GM21825 (cell line): ENCODE measurements around the gene PACSIN3.
"Not testable (repeated sequence)": the region's sequence is repeated elsewhere in the genome, so short reads cannot be mapped to it uniquely, and the experiment has no call there.

ENCODE experiments used
- ATAC-seq: cut with Tn5 transposase; IDR thresholded peaks from one replicate; pipeline ENCODE4 v1.9.1; 2021; ENCODE audit warnings: mild to moderate bottlenecking, moderate library complexity; ENCODE audit not compliant: unreplicated experiment

The PACSIN3 gene

GRCh38 chr11:47186076-47186699 is at the start of gene PACSIN3:
Gene PACSIN3, minus strand, starts transcription at chr11:47186434. Its CDS starts 3,707 bp downstream, at chr11:47182727.
- ATAC-seq: no peak

- ATAC-seq: no peak
Measured at GRCh38 chr11:47235163-47235562, 48.9 kb upstream of the PACSIN3 start.

- ATAC-seq: no peak
Measured at GRCh38 chr11:47234669-47235100, 48.5 kb upstream of the PACSIN3 start.

- ATAC-seq: no peak
Measured at GRCh38 chr11:47233989-47234668, 47.9 kb upstream of the PACSIN3 start.

GRCh38 chr11:47233051-47233450 is 46.8 kb upstream of the PACSIN3 start:
- no peak for ATAC-seq

- ATAC-seq: no peak
Measured at GRCh38 chr11:47229161-47229560, 42.9 kb upstream of the PACSIN3 start.

GRCh38 chr11:47225552-47226400 is 39.5 kb upstream of the PACSIN3 start:
- ATAC-seq: peak; percentile 92

GRCh38 chr11:47222696-47223095 is 36.5 kb upstream of the PACSIN3 start:
- no peak for ATAC-seq

- ATAC-seq: no peak
Measured at GRCh38 chr11:47220401-47220821, 34.2 kb upstream of the PACSIN3 start.

- ATAC-seq: no peak
Measured at GRCh38 chr11:47216121-47216798, 30.0 kb upstream of the PACSIN3 start.

- no peak for ATAC-seq
Measured at GRCh38 chr11:47215366-47215910, 29.2 kb upstream of the PACSIN3 start.

- ATAC-seq: peak; percentile 64
Measured at GRCh38 chr11:47213950-47214565, 27.8 kb upstream of the PACSIN3 start.

- ATAC-seq: no peak
Measured at GRCh38 chr11:47212938-47213337, 26.7 kb upstream of the PACSIN3 start.

- no peak for ATAC-seq
Measured at GRCh38 chr11:47208628-47209027, 22.4 kb upstream of the PACSIN3 start.

- not testable (repeated sequence) for ATAC-seq
Measured at GRCh38 chr11:47208008-47208552, 21.8 kb upstream of the PACSIN3 start.

GRCh38 chr11:47207459-47207858 is 21.2 kb upstream of the PACSIN3 start:
- ATAC-seq: no peak

- ATAC-seq: not testable (repeated sequence)
Measured at GRCh38 chr11:47206577-47206976, 20.3 kb upstream of the PACSIN3 start.

- no peak for ATAC-seq
Measured at GRCh38 chr11:47204637-47204989, 18.4 kb upstream of the PACSIN3 start.

GRCh38 chr11:47202576-47202975 is 16.3 kb upstream of the PACSIN3 start:
- ATAC-seq: no peak

GRCh38 chr11:47201015-47201414 is 14.8 kb upstream of the PACSIN3 start:
- no peak for ATAC-seq
